GM19397 (cell line): ENCODE results near the gene CRB1.
"Not testable (repeated sequence)": the region's sequence is repeated elsewhere in the genome, so short reads cannot be mapped to it uniquely, and the experiment has no call there.

Experiments
- ATAC-seq: cut with Tn5 transposase; IDR thresholded peaks from one replicate; pipeline ENCODE4 v1.9.1; 2021; ENCODE audit warnings: mild to moderate bottlenecking, moderate library complexity; ENCODE audit not compliant: unreplicated experiment

CRB1 gene

DNA sequence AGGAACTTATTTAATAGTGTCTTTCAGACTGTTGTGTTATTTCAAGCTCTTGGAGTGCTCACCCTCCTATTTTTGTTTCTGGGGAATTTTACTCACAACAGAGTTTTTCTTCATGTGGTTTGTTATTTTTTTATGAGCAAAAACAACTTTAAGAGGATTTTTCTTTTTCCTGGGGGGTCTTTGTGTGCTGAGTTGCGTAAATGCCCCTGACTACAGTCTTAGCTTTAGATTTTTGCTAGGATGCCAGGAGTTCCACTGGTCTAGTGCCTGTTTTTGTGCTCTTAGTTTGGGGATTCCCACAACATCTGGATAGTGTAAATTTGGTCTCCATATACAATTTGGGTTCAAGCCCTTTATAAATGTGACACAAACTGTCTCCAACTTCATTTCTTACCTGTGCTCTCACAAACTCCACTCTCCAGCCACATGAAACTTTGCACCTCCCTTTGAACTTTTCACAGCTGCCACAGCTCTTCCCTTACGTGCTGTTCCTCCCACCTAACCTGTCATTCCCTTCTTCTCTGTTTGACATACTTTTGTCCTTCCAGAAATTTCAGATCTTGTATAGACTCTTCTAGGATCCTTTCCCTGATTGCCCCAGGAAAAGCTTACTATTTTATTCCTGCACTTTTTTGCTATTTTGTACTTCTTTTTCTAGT, 180.2 kb downstream of the CRB1 start:
- no peak for ATAC-seq

GRCh38 chr1:197451381-197451780, 183.3 kb downstream of the CRB1 start:
- no peak for ATAC-seq

DNA sequence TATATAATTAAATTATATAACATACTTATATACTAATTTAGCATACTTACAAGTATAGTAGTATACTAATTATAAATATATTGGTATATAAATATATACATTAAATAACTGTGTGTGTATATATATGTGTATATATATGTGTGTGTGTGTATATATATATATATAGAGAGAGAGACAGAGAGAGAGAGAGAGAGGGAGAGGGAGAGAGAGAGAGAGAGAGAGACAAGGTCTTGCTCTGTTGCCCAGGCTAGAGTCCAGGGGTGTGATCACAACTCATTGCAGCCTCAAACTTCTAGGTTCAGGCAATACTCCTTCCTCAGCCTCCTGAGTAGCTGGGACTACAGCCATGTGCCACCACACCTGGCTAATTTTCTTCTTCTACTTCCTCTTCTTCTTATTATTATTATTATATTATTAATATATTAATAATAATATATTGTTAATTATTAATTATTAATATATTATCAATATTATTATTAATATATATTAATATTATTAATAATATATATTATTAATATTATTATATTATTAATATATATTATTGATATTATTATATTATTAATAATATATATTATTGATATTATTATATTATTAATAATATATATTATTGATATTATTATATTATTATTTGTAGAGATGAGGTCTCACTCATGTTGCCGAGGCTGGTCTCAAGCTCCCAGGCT, 185.5 kb downstream of the CRB1 start:
- no peak for ATAC-seq

- ATAC-seq, result no peak
Observed at GRCh38 chr1:197462539-197462938, 194.5 kb downstream of the CRB1 start.

DNA sequence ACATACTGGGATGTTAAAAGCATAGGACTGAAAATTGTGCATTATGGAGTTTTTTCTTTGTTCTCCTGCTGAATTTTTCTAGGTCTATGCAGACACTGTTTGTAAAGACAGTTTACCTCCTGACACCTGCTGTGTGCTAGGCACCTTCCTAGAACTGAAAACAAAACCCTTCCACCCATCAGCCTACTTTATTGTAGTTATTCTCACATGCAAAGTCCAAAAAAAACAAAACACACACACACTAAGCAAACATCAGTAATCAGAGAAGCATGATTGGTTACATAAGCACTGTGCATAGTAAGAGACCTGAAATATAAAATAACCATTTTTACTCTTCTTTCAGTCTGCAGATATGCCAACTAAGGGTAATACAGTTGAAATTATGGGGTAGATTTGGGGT, 195.1 kb downstream of the CRB1 start:
- ATAC-seq, result no peak

GRCh38 chr1:197464044-197464443, 196.0 kb downstream of the CRB1 start:
- no peak for ATAC-seq

DNA sequence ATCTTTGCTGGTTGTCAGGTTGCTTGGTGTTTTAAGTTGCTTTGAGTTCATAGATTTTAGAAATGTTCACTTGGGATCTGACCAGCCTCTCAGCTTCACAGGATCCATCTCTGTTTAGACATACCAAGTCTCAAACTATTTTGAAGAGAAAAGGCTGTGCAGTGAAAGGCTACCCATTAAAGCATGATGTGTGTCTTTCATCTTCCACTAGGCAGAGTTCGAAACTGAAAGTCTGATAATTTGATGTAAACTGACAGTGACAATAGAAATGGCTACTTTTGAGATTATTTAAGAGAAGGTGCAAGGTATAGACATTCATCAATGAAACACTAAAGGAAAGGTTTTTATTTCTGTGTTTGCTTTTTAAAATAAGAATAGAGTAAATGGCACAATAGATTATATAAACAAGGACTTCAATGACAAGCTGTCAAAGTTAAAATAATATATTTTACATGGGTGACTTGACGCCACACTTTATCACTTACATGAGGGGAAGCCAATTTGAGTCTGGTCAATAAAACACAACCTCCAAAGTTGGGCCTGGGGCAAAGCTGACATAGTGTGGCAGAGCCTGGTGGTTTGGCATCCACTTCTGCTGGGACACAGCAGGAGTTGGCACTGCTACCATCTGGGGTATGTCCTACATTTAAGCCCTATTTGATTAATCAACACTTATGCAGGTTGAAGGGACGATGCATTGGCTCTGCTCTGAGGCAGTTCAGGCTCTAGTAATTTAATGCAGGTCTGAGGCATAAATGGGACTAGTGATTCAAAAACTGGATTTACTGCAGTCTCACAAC, 197.7 kb downstream of the CRB1 start:
- ATAC-seq, result no peak

DNA sequence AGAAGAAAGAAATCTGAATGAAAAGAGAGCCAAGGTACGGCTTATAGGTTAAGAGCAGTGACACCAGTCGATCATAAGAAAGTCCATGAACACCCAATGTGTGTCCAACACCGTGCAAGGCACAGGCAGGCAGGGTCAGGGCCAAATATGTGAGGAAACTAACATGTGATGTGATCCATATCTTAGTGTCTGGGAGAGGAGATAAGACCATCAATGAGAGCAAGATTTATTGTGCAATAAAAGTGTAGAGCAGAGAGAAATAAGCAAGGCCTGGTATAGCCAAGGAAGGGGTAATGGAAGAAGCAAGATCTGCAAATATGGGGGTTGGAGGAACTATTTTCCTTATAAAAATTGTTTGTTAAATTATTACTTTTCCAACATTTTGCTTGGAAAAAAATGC, 198.8 kb downstream of the CRB1 start:
- no peak for ATAC-seq

GRCh38 chr1:197467881-197468280, 199.8 kb downstream of the CRB1 start:
- ATAC-seq, result no peak

- ATAC-seq, result no peak
Observed at GRCh38 chr1:197468543-197469175, 200.6 kb downstream of the CRB1 start.

- ATAC-seq, result no peak
Observed at GRCh38 chr1:197469620-197470210, 201.7 kb downstream of the CRB1 start.

DNA sequence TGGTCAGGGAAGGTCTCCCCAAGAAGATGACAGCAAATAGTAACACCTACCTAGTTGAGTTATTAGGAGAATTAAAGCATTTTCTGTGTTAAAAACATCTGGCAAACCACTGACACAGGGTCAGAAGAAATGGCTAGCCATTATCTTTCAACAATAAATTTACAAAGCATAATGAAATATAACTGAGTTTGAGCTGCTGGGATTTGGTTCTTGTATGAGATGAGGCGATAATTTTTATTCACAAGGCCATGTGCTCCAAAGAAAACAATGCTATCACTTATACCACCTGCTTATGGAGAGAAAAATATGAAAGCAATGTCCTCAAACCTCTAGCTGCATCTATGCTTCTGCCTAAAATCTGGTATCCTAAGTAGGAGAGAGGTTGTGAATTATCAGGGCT, 202.3 kb downstream of the CRB1 start:
- no peak for ATAC-seq

DNA sequence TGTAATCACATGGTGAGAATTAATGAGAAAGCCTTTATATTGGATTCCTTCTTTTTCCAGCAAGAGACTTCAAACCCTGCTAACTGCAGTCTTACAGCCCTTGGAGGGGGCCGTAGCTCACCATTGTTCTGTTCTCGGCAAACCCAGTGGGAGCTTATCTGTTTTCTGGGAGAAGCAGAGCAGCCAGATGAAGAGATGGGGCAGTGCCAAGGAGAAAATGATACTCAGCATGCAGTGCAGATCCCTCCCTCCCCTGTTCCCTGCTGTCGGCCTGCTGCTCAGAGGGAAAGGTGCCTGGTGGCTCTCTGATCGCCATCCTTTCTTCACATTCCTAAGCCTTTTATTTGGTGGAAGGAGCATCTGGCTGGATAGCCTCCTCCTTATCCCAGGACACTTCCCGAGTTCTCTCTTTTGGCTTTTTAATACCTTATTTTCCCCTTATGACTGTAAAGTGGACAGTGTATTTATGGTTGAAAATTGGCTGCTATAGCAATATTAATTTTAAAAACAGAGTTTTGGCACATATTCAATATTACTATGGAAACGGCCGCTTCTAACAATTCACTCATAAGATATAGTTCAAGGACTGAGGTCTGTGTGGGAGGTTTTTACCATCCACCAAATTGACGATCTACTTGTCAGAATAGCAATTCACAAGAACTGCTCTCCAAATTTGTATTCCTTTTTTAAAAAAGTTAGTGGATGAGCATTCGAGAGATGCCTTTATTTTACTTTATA, 203.4 kb downstream of the CRB1 start:
- no peak for ATAC-seq

DNA sequence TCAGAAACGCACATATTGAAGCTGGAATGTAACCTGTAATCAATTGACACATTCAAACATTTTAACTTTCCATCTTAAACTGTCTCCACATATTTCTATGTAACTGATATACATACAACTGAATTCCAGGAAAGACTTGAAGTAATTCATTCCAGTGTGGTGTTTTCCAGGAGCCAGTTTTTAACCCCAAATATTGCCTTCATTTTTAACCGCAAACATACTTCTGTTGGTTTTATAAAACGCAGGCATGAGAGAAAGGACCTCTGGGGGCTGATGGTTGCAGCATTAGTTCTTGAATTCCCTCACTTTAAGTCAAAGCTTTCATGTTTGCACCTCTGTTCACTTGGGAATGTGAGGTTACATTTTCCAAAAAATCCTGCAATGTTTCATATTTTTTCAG, 204.1 kb downstream of the CRB1 start:
- ATAC-seq, result no peak

DNA sequence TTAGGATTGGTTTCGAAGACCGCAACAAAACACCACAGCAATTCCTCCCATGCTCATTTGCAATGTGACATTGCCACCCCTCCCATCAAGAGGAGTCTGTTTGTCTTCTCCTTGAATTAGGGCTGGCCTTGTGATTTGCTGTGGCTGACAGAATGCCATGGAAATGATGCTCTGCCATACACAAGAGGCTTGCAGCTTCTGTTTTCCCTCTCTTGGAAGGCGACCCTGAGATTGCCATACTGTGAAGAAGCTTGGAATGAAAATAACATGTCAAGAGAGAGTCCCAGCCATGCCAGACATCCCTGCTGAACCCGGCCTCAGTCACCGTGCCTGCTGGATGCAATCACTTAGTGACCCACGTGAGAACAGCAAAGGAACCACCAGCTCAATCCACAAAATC, 212.4 kb downstream of the CRB1 start:
- no peak for ATAC-seq

GRCh38 chr1:197481101-197481500, 213.0 kb downstream of the CRB1 start:
- peak; percentile 63 for ATAC-seq

DNA sequence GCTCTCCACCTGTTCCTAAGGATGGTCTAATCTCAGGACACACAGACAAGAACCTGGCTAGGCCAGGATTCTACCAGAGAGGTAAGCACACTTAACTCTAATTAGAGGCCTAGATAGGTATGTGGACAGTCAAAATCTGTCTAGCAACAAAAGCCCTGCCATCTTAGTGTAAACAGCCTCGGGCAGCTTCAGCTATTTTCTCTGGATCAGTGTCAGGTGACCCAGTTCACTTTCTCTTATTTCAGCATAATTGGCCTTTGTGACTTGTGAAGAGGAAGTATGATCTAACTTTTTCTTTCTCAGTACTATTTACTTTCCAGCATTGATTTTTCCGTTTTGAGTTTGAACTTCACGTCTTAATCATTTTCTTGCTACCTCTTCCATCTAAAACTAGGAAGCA, 217.7 kb downstream of the CRB1 start:
- no peak for ATAC-seq

- no peak for ATAC-seq
Observed at GRCh38 chr1:197486946-197487345, 218.9 kb downstream of the CRB1 start.

DNA sequence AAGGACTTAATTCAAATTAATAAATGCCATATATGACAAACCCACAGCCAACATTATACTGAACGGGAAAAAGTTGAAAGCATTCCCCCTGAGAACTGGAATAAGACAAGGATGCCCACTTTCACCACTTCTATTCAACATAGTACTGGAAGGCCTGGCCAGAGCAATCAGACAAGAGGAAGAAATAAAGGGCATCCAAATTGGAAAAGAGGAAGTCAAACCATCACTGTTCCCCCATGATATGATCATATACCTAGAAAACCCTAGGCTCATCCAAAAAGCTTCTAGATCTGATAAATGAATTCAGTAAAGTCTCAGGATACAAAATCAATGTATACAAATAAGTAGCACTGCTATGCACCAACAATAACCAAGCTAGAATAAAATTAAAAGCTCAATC, 223.5 kb downstream of the CRB1 start:
- ATAC-seq, result not testable (repeated sequence)

- no peak for ATAC-seq
Observed at GRCh38 chr1:197496722-197497121, 228.7 kb downstream of the CRB1 start.
